Progenitor cell of endocrine pancreas (in vitro differentiated cells): ENCODE data around the gene LAMA1. TPM values are rescaled to one million over a fixed set of nuclear protein-coding genes. Genes with fewer than 3 reads are reported as not detected.
A peak's percentile ranks its signal among the peaks of the same experiment; 100 is the strongest.

ENCODE experiments used
- DNase-seq: peaks from one replicate; pipeline ENCODE4 v3.0.0; 2021; ENCODE audit warnings: low spot score; ENCODE audit not compliant: unreplicated experiment
- H3K27ac Mint-ChIP-seq: 2 replicates; pipeline ENCODE4 v1.8.0; 2021; ENCODE audit warnings: mild to moderate bottlenecking, moderate library complexity, mixed read lengths
- H3K27me3 Mint-ChIP-seq: 2 replicates; pipeline ENCODE4 v1.8.0; 2021; ENCODE audit warnings: mixed read lengths
- H3K36me3 Mint-ChIP-seq: 2 replicates; pipeline ENCODE4 v1.8.0; 2022; ENCODE audit warnings: mixed read lengths; ENCODE audit not compliant: insufficient read depth
- H3K4me1 Mint-ChIP-seq: 2 replicates; pipeline ENCODE4 v1.8.0; 2021; ENCODE audit warnings: low read depth, mixed read lengths
- H3K4me3 Mint-ChIP-seq: 2 replicates; pipeline ENCODE4 v1.8.0; 2021; ENCODE audit warnings: low read depth, mild to moderate bottlenecking, moderate library complexity, mixed read lengths
- H3K9me3 Mint-ChIP-seq: 2 replicates; pipeline ENCODE4 v1.8.0; 2021; ENCODE audit warnings: low read depth, mixed read lengths
- CTCF ChIP-seq: fragments of 200-600 bp; sonication (generic); IDR thresholded peaks from one replicate; pipeline ENCODE4 v1.5.0; 2021; ENCODE audit warnings: antibody characterized with exemption, mild to moderate bottlenecking; ENCODE audit not compliant: unreplicated experiment
- total RNA-seq: library from RNA; stranded (reverse); gene quantifications from 2 replicates; pipeline ENCODE4 v1.2.1, GENCODE V29; 2021

LAMA1 gene
- total RNA-seq, 1 donor from 2014 or later: 257 TPM

- peaks cover 26% of the 10 kb centered on the region for H3K36me3 Mint-ChIP-seq
- H3K4me3 Mint-ChIP-seq: no peak overlapping the region
- no peak for DNase-seq
- peak overlapping the region; percentile 81 for H3K27ac Mint-ChIP-seq
- peaks cover 68% of the 10 kb centered on the region for H3K4me1 Mint-ChIP-seq
- no peaks in the 10 kb centered on the region for H3K27me3 Mint-ChIP-seq
- peaks cover 4% of the 10 kb centered on the region for H3K9me3 Mint-ChIP-seq
- no peak for TF ChIP-seq CTCF
Measured at GRCh38 chr18:7059276-7059675, 58.3 kb downstream of the LAMA1 start.

- H3K4me3 Mint-ChIP-seq: no peak overlapping the region
- peaks cover 37% of the 10 kb centered on the region for H3K4me1 Mint-ChIP-seq
- peaks cover 32% of the 10 kb centered on the region for H3K36me3 Mint-ChIP-seq
- TF ChIP-seq CTCF: no peak
- no peaks in the 10 kb centered on the region for H3K27me3 Mint-ChIP-seq
- no peak for DNase-seq
- H3K9me3 Mint-ChIP-seq: peaks cover 4% of the 10 kb centered on the region
- H3K27ac Mint-ChIP-seq: peak overlapping the region; percentile 43
Measured at GRCh38 chr18:7056026-7056425, 61.6 kb downstream of the LAMA1 start.

- peak overlapping the region; percentile 62 for H3K27ac Mint-ChIP-seq
Measured at GRCh38 chr18:7049951-7050350, 67.6 kb downstream of the LAMA1 start.

GRCh38 chr18:7048081-7048480, 69.5 kb downstream of the LAMA1 start:
- Mint-ChIP-seq H3K27me3 (no peaks in the 10 kb centered on the region), H3K4me1 (peaks cover 6% of the 10 kb centered on the region), H3K36me3 (peaks cover 43% of the 10 kb centered on the region), H3K4me3 (no peak overlapping the region), H3K27ac (no peak overlapping the region), H3K9me3 (no peaks in the 10 kb centered on the region)
- no peak for TF ChIP-seq CTCF
- DNase-seq: no peak

More at GRCh38 chr18:7049951-7050350, 67.6 kb downstream of the LAMA1 start:
- TF ChIP-seq CTCF: no peak
- Mint-ChIP-seq H3K27me3 (no peaks in the 10 kb centered on the region), H3K36me3 (peaks cover 41% of the 10 kb centered on the region), H3K9me3 (no peaks in the 10 kb centered on the region), H3K4me3 (no peak overlapping the region), H3K4me1 (peaks cover 6% of the 10 kb centered on the region)
- no peak for DNase-seq

GRCh38 chr18:7047336-7047735, 70.3 kb downstream of the LAMA1 start:
- H3K9me3 Mint-ChIP-seq: no peaks in the 10 kb centered on the region
- DNase-seq: no peak
- H3K4me3 Mint-ChIP-seq: no peak overlapping the region
- peaks cover 44% of the 10 kb centered on the region for H3K36me3 Mint-ChIP-seq
- no peaks in the 10 kb centered on the region for H3K27me3 Mint-ChIP-seq
- H3K27ac Mint-ChIP-seq: no peak overlapping the region
- no peak for TF ChIP-seq CTCF
- H3K4me1 Mint-ChIP-seq: peaks cover 6% of the 10 kb centered on the region
